Parathyroid adenoma (tissue), 2 donors: ENCODE results near the gene ITSN2.

ENCODE experiments used
- H2AFZ ChIP-seq: fragments of 300-600 bp; sonication (generic); one replicate; pipeline ENCODE4 v1.7.0; 2017; ENCODE audit warnings: antibody characterized with exemption, mild to moderate bottlenecking
- H3K27ac ChIP-seq: fragments of 300-600 bp; sonication (generic); one replicate; pipeline ENCODE4 v1.7.0; 2017
- H3K27me3 ChIP-seq: fragments of 300-600 bp; sonication (generic); one replicate; pipeline ENCODE4 v1.7.0; 2017; ENCODE audit warnings: low read length; ENCODE audit not compliant: control insufficient read depth, insufficient read depth
- H3K36me3 ChIP-seq: fragments of 300-600 bp; sonication (generic); one replicate; pipeline ENCODE4 v1.7.0; 2017; ENCODE audit warnings: low read length; ENCODE audit not compliant: control insufficient read depth, insufficient read depth
- H3K4me1 ChIP-seq: fragments of 300-600 bp; sonication (generic); one replicate; pipeline ENCODE4 v1.7.0; 2017; ENCODE audit warnings: control low read depth
- H3K4me2 ChIP-seq: fragments of 300-600 bp; sonication (generic); one replicate; pipeline ENCODE4 v1.7.0; 2017; ENCODE audit warnings: low read length
- H3K4me3 ChIP-seq: fragments of 300-600 bp; sonication (generic); one replicate; pipeline ENCODE4 v1.7.0; 2017; ENCODE audit warnings: low read depth, low read length
- H3K79me2 ChIP-seq: fragments of 300-600 bp; sonication (generic); one replicate; pipeline ENCODE4 v1.7.0; 2017; ENCODE audit warnings: control low read depth
- H3K9ac ChIP-seq: fragments of 300-600 bp; sonication (generic); one replicate; pipeline ENCODE4 v1.7.0; 2017; ENCODE audit warnings: mild to moderate bottlenecking
- H3K9me3 ChIP-seq: fragments of 300-600 bp; sonication (generic); one replicate; pipeline ENCODE4 v1.7.0; 2017; ENCODE audit warnings: low read length; ENCODE audit not compliant: control insufficient read depth
- CTCF ChIP-seq: fragments of 300-600 bp; sonication (generic); IDR thresholded peaks from one replicate; pipeline ENCODE4 v1.7.0; 2017; ENCODE audit warnings: antibody characterized with exemption, mild to moderate bottlenecking
- donor health status: primary hyperparathyroidism.

ITSN2 gene

GRCh38 chr2:24285484-24286152 lies 74.7 kb downstream of the ITSN2 start:
- no peaks in the 10 kb centered on the region for H3K27me3 ChIP-seq
- H2AFZ ChIP-seq, result no peak overlapping the region
- no peak for TF ChIP-seq CTCF
- no peak overlapping the region for H3K9ac ChIP-seq
- H3K27ac ChIP-seq, result no peak overlapping the region
- no peaks in the 10 kb centered on the region for H3K4me1 ChIP-seq
- no peaks in the 10 kb centered on the region for H3K9me3 ChIP-seq
- no peaks in the 10 kb centered on the region for H3K79me2 ChIP-seq
- H3K36me3 ChIP-seq, result no peaks in the 10 kb centered on the region
- H3K4me2 ChIP-seq, result no peak overlapping the region
- H3K4me3 ChIP-seq, result no peak overlapping the region

DNA sequence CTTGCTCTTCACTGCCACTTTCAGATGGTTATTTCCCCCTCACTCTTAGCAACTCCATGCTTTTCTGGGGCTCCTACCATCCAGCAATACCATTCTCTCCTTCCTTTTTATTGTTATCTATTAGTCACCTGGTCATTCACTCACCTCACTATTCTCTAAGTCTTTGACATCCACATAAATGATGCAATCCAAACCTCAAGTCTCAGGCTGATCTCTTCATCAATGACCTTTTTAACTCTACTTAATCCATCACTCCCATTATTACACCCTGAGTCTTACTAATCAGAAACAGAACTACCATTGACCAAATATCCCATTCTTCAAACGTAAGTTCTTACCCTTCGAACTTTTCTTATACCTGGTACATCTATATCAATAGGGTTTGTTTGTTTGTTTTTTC lies 79.7 kb downstream of the ITSN2 start:
- H3K79me2 ChIP-seq, result no peaks in the 10 kb centered on the region
- no peak overlapping the region for H3K4me2 ChIP-seq
- no peak overlapping the region for H2AFZ ChIP-seq
- H3K4me1 ChIP-seq, result no peaks in the 10 kb centered on the region
- no peaks in the 10 kb centered on the region for H3K27me3 ChIP-seq
- H3K9ac ChIP-seq, result no peak overlapping the region
- no peak overlapping the region for H3K4me3 ChIP-seq
- H3K9me3 ChIP-seq, result no peaks in the 10 kb centered on the region
- TF ChIP-seq CTCF, result no peak
- no peak overlapping the region for H3K27ac ChIP-seq
- H3K36me3 ChIP-seq, result no peaks in the 10 kb centered on the region

DNA sequence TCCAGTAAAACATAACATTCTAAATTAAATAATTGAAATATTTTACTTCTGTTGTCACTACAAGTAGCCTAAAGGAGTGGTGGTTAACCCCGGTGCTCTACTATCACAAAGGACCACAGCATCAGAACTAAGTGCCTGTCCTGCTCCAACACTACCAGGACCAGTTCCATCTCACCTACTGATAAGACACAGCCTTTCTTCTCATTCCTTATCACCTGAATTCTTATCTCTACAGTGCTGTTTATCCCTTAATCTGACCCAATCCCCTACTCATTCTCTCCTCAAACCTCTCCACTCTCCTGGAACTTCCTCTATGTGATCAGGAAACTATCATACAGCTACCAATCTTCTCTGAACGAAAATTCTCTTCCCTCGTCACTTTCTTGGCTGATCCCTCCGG lies 80.2 kb downstream of the ITSN2 start:
- H3K4me2 ChIP-seq, result no peak overlapping the region
- no peaks in the 10 kb centered on the region for H3K27me3 ChIP-seq
- no peaks in the 10 kb centered on the region for H3K36me3 ChIP-seq
- no peaks in the 10 kb centered on the region for H3K4me1 ChIP-seq
- H3K9ac ChIP-seq, result no peak overlapping the region
- no peak overlapping the region for H3K4me3 ChIP-seq
- no peaks in the 10 kb centered on the region for H3K79me2 ChIP-seq
- no peak overlapping the region for H2AFZ ChIP-seq
- no peak overlapping the region for H3K27ac ChIP-seq
- H3K9me3 ChIP-seq, result no peaks in the 10 kb centered on the region
- TF ChIP-seq CTCF, result no peak

GRCh38 chr2:24276349-24276899 lies 83.9 kb downstream of the ITSN2 start:
- no peaks in the 10 kb centered on the region for H3K79me2 ChIP-seq
- no peaks in the 10 kb centered on the region for H3K27me3 ChIP-seq
- no peaks in the 10 kb centered on the region for H3K36me3 ChIP-seq
- no peak overlapping the region for H2AFZ ChIP-seq
- H3K4me1 ChIP-seq, result no peaks in the 10 kb centered on the region
- no peak for TF ChIP-seq CTCF
- H3K4me2 ChIP-seq, result no peak overlapping the region
- H3K4me3 ChIP-seq, result no peak overlapping the region
- H3K9ac ChIP-seq, result no peak overlapping the region
- no peaks in the 10 kb centered on the region for H3K9me3 ChIP-seq
- H3K27ac ChIP-seq, result no peak overlapping the region

GRCh38 chr2:24274809-24275208 lies 85.5 kb downstream of the ITSN2 start:
- no peak overlapping the region for H3K9ac ChIP-seq
- no peak overlapping the region for H2AFZ ChIP-seq
- no peaks in the 10 kb centered on the region for H3K36me3 ChIP-seq
- H3K4me2 ChIP-seq, result no peak overlapping the region
- no peaks in the 10 kb centered on the region for H3K79me2 ChIP-seq
- no peak for TF ChIP-seq CTCF
- no peak overlapping the region for H3K4me3 ChIP-seq
- no peaks in the 10 kb centered on the region for H3K27me3 ChIP-seq
- no peaks in the 10 kb centered on the region for H3K4me1 ChIP-seq
- no peaks in the 10 kb centered on the region for H3K9me3 ChIP-seq
- H3K27ac ChIP-seq, result no peak overlapping the region
